ENCODE results near the gene PDZRN3.

DNA sequence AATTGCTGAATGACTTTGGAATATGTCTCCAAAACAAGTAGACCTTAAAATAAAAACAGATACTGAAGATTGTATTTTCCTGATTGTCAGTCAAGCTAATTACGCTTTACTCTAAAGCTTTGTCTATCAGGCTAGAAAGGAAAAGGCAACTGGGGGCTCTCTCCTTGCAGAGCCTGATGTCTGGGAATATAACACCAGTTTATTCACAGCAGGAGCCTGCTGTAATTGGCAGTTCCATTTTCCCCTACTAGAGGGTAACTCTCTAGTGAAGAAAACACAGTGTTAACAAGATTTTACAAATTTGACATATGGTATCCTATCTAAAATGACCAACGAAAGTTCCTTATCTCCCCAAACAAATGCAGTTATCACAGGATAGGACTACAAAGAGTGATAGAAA lies 158.8 kb downstream of the PDZRN3 start:
- TF ChIP-seq, protein P1, sequence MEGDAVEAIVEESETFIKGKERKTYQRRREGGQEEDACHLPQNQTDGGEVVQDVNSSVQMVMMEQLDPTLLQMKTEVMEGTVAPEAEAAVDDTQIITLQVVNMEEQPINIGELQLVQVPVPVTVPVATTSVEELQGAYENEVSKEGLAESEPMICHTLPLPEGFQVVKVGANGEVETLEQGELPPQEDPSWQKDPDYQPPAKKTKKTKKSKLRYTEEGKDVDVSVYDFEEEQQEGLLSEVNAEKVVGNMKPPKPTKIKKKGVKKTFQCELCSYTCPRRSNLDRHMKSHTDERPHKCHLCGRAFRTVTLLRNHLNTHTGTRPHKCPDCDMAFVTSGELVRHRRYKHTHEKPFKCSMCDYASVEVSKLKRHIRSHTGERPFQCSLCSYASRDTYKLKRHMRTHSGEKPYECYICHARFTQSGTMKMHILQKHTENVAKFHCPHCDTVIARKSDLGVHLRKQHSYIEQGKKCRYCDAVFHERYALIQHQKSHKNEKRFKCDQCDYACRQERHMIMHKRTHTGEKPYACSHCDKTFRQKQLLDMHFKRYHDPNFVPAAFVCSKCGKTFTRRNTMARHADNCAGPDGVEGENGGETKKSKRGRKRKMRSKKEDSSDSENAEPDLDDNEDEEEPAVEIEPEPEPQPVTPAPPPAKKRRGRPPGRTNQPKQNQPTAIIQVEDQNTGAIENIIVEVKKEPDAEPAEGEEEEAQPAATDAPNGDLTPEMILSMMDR (IDR thresholded peaks at IDR 0.05), result no peak
- no peak for TF ChIP-seq POLR2A (IDR thresholded peaks at IDR 0.05)

Measured in heart left ventricle (tissue), 13 donors.